SIG-M5 treated with dmso at 0.1 percent for 504 hours (cell line): ENCODE results near the gene SLC6A3.

Source experiments
- DNase-seq: peaks from one replicate; lab custom pipeline; 2025; ENCODE audit not compliant: unreplicated experiment; lab: John Stamatoyannopoulos, UW

The SLC6A3 gene

DNA sequence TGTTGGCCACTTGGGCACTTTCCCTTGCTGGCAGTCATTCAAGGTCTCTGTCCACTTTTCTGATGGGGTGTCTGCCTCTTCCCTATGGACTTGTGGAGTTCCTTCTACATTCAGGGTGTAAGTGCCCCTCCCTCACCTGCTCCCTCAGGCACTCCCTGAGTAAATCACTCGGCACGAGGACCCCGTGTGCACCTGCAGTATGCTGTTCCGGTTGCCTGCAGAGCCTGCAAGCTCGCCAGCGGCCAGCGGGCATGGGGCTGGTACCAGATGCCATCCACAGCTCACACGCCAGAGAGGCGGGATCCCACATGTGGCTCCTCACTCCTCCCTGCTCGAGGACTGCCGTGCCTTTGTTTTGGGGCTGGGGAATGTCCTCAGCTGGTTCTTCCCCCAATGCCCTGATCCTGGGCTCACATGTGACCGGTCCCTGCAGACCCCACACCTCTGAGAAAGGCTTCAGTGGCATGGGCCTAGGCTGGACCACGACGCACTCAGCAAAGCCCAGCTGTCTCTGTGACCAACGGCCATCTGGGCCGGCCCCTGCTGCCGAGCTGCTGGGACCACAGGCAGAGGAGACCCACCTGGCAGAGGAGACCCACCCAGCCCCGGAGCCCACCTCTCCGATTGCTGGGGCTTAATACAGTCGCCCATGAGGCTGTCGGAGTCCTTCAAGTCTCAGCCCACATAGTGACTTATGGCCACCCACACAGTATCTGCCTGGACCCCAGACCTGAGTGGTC, 54.2 kb downstream of the SLC6A3 start:
- no peak for DNase-seq

DNA sequence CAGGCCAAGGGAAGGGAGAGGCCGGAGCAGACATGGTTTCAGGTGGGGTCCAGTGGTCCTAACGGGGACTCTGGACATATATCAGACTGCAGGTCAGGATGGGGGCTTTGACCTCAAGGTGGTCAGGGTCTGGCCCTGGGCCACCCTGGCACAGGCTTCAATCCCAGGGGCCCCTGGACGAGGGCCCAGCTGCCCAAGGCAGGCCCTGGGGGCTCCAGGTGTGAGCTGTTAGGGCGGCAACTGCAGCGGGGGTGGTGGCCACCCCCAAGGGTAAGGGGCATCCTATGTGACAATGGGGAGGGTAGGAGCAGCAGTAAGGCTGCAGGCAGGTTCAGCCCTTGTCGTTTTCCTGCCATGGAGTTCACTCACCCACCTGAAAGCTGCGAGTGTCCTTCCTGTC, 54.9 kb downstream of the SLC6A3 start:
- DNase-seq: no peak

DNA sequence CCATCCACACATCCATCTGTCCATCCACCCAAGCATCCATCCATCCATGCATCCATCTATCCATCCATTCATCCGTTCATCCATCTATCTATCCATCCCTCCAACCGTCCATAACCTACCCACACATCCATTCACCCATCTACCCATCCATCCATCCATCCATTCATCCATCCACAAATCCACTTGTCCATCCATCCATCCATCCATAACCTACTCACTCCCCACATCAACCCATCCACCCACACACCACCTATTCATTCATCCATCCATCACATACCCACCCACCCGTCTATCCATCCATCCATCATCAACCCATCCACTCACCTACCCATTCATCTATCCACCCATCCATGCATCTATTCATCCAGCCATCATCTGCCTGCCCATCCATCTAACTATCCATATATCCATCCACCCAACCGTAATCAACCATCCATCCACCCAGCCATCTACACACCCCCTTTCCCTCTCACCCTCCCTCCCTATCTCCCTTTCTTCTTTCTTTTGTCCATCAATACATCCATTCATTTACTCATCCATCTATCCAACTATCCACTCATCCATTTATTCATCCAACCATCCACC, 56.8 kb downstream of the SLC6A3 start:
- DNase-seq: no peak

DNA sequence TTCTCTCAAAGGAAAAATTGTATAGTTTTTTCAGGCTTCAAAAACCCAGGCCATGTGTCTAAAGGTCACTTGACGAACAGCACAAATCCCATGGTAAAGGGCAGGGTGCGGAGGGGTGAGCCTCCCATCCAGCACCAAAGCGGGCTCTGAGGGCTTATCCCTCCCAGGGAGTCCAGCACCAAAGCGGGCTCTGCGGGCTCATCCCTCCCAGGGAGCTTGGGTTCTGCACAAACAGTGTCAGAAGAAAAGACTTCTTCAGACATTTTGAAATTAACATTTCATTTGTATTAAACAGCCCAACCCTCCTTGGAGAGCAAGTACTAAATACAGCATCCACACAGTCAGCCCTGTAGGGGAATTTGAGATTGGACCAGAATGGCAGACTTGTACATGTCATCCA, 57.4 kb downstream of the SLC6A3 start:
- no peak for DNase-seq

DNA sequence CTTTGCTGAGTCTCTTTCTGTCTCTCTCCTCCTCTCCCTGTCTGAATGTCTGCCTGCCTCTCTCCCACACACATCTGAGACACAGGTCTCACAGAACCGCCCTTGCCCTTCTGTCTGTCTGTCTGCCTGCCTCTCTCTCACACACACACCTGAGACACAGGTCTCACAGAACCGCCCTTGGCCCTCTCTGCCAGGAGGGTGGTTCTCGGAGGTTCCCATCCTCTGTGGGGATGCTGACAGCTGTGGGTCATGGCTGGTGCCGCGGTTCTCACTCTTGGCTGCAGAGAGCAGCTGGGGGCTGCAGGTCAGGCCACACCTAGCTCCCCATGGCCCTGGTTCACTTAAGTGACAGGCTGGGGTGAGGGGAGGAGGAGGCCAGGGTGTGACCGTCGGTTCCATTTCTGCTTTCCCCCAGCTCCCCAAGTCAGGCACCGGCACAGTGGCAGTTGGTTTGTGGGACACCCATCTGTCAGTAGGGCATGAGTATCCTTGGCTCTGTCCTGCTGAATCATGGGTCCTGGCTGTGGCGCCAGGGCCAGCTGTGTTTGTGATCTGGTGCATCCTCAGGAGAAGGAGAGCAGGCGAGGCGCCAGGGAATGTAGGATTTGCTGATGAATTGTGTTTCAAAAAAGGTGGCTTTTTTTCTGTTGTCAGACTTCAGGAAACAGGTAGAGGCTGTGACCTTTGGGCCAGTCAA, 58.0 kb downstream of the SLC6A3 start:
- DNase-seq: no peak

DNA sequence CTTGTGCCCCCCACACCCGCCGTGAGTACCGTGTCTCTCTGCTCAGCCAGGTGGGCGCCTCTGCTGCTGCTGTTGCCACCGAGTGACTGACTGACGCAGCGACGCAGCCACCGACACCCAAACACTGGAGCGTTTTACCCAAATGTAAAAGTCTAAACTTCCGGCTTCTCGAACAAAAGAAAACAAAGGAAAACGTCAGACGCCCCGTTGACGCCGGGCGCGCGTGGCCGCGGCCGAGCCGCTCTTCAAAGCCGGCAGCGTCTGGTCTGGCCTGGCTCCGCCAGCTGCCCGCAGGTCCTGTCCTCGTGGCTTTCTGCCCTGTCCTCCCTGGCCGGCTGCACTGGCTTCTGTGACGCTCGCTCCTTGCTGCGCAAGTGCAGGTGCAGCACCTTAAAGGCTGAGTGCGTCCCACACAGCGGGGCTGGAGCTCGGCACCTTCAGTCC, 58.9 kb downstream of the SLC6A3 start:
- no peak for DNase-seq

DNA sequence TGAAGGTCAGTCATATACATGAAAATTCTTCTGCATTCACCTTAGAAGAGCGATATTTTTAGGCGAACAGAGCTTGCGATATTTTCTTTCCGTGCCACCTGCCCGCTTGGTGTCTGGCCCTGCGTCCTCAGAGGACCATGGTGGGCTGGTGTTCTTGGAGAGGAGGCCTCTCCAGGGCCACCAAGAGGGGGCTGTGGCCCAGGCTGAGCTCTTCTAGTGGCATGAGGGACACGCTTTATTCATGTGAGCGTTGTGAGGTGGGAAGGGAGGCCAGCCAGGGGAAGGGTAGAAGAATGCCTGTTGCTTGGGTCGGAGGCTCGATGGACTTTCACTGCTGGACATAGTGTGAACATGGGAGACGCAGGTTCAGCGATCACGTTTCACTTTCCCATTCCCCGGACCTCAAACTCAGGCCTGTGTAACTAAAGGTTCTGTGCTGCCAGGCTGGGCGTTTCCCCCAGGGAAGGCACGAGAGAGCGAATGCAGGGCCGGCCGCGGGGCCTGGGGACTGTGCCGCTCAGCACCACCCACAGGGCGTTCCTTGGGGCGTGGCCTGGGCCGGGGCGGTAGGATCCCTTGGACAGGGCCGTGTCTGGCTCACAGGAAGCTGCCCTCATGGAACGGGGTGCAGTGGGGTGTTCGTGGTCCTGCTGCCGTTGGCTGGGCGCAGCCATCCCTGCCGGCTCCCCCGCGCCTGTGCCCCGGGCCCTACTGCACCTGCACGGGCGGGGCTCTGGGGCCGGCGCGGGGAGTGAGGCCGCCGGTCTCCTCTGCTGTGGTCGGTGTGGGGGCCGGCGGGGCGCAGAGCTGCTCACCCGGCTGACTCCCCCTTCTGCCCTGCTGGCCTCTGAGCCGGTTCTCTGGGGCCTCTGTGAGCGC, 59.6 kb downstream of the SLC6A3 start:
- DNase-seq: peak; percentile 73

DNA sequence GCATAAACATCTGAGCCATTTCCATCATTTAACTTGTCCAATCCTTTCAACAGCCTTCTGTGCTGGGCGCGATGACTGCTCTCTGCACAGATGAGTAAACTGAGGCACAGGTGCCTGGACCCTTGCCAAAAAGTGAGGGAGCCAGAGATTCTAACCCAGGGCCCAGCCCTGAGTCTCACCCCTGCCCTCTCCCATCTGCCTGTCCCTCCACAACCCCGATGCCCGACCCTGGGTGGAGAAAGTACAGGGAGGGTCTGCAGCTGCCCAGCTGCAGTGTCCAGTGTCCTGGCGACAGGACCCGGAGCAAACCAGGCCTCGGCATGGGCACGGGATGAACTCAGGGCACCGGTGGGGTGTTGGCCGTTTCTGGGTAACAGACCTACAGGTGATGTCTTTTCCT, 60.7 kb downstream of the SLC6A3 start:
- DNase-seq: no peak

DNA sequence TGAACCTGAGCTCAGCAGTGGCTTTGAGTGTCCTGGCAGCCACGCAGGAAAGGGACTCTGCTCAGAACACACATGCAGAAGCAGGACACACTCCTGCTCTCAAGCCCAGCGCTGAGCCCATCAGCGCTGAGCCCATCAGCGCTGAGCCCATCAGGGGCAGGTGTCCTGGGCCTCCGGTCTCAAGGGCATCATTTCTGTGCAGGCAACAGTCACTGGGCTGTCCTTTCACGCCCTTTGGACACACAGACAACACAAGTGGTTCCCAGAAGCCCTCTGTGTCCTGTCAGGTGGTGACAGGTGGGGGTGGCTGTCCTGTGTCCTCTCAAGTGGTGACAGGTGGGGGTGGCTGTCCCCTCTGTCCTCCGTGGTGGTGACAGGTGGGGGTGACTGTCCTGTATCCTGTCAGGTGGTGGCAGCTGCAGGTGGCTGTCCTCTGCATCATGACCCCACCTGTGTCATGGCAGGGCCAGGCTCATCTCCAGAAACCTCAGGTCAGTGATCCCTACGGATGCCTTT, 61.3 kb downstream of the SLC6A3 start:
- no peak for DNase-seq

DNA sequence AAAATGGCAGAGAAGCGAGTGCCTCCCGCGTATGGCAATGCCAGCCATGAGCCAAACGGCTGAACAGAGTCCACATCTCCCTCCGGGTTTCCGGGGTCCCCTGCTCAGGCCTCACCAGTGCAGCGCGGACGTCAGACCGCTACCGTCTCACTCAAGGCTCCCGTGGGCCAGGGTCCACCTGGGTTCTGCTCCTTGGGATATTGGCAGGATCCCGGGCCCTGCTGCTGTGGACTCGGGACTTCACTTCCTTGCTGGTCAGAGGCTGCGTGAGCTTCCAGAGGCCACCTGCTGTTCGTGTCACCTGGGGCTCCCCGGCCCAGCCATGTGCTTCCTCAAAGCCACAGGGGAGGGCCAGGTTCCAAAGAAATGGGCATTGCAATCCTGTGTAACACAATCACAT, 61.9 kb downstream of the SLC6A3 start:
- no peak for DNase-seq

DNA sequence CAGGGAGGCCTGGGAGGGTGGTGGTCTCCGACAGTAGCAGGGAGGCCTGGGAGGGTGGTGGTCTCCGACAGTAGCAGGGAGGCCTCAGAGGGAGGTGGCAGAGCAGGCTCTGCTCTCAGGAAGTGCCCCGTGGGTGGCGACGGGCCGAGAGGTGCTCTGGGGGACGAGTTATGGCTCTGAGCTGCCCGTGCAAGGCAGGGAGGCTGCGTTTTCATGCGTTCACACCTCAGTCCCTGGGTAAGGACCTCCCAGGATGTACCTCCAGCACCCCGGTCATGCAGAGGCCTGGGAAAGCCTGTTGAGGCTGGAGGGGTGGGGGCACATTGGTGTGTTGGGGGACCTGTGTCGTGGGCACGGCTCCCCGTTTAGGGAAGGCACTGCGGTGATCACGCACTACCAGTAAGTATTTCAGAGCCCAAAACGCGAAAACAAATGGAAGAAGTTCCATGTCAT, 63.0 kb downstream of the SLC6A3 start:
- DNase-seq: no peak

DNA sequence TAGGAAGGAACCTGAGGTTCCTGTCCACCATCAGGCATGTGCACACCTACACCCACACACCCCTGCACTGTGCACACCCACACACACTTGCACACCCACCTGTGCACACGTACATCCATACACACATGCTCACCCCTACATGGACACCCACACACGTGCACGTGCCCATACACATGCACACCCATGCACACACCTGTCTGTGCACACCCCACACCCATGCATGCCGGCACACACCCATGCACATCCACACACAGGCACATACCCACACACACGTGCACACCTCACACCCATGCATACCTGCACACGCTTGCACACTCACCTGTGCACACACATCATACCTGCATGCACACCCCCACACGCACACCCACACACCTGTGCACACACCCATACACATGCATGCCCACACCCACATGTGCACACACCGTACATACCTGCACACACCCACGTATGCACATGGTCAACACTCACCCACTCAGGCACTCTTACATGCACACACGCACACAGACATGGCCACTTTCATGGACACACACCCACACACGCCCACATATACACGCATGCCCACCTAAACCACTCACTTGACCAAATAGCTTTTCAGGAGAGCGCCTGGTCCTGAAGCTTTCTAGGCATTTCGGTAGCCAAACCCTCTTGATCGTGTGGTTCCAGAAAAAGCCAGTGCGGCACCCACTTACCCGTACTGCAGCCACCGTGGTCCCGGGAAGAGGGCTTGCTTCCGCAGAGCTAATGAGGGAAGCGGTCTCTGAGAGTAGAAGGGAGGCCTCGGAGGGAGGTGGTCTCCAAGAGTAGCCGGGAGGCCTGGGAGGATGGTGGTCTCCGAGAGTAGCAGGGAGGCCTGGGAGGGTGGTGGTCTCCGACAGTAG, 63.6 kb downstream of the SLC6A3 start:
- DNase-seq: no peak

DNA sequence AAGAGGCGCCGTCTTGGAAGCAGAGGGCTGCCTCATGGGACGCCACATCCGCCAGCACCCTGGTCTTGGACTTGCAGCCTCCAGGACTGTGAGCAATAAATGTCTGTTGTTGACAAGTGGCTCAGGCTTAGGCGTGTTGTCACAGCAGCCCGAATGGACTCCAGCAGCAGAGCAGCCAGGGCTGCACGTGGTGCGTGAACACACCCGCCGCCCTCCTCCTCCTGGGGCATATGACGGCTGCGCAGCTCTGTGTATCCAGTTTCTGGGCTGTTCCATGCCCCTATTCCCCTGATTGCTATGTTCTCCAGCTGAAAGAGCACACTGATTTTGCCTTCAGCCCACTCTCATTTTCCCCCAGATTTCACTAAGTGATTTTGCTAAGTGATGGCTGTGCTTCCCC, 64.3 kb downstream of the SLC6A3 start:
- DNase-seq: no peak

DNA sequence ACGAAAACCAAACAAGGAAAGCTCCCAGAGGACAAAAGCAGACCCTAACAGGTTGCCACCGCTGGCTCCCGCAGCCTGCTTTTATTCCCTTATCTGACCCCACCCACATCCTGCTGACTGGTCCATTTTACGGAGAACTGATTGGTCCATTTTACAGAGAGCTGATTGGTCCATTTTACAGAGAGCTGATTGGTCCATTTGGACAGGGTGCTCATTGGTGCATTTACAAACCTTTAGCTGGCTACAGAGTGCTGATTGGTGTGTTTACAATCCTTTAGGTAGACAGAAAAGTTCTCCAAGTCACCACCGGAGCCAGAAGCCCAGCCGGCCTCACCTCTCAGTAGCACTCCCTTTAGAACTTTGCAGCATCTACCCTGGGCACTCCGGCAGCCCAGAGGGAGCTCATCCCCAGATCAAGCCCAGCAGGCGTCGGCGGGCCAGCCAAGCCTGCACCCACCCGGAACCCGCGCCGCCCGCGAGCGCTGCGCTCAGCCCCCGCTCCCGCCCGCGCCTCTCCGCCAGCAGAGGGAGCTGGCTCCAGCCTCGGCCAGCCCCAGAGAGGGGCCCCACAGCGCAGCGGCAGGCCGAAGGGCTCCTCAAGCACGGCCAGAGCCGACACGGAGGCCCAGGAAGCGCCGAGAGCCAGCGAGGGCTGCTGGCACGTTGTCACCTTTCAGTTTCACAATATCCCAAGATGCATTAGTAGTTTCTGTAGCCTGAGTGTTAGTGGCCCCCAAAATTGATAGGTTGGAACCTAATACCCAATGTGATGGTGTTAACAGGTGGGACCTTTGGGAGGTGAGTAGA, 65.0 kb downstream of the SLC6A3 start:
- no peak for DNase-seq

DNA sequence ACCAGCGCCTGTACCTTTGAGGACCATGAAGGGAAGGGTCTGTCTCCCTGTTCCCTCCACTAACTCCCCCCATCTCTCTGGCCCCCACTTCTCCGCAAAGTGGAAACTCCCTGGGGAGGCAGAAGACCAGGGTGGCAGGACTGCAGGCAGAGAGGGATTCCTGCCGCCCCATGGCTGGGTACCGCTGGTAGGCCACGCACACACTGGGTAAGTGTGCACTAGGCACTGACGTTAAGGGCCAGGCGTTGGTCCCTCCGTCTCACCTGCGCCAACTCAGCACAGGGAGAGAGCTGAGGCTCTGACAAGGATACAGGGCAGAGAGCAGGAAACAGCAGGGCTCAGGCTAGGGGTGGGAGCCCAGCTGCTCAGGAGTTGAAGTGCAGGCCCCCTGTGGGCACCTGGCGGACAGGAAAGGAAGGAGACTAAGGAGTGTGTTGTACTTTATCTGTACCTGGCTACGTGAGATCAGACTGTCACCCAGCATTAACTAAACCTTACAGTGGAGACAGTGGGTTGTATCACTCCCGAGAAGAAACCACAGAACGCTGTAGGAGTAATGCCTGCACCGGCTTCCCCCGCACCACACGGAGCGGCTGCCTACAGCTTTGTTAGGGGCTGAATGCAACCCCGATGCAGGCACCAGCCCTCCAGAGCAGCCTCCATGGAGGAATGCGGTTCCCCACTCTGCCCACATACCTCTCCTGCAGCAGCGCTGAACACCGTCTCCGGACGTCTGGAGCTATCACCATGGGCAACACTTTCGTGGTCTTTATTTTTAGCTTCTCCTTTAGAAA, 66.2 kb downstream of the SLC6A3 start:
- no peak for DNase-seq

DNA sequence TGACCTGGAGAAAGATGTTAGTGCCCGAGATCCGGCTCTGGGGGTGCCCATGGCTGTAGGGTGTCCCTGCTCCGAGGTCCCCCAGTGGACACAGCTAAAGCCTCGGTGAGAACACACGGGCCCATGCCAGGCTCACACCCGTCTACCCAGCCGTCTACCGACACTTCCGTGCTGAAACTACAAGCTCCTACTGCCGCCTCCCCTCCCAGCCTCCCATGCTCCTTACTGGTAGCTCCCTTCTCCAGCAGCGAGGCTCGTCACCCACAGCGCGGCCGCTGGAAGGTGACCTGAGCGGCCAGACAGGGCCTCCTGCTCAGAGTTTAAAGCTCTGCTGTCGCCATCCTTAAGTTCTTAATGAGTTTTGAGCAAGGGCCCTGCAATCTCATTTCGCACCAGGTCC, 67.1 kb downstream of the SLC6A3 start:
- DNase-seq: no peak

DNA sequence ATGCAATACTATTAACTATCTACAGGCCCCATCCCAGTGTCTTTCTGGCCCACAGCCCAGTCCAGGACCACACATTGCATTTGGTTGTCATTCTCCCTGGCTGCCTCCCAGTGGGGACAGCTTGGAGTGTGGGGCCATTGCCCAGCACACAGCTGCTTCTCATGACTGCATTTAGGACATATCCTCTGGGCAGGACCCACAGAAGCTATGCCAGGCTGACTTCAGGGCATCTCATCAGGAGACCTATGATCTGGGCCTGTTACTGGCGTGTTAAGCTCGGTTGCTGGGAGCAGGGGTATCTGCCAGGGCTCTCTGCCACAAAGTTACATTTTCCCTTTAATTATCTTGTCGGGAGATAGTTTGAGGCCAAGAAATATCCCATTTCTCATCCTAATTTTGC, 68.3 kb downstream of the SLC6A3 start:
- DNase-seq: no peak
